ENCODE data around the gene LIM2. TPM values are rescaled to one million over a fixed set of nuclear protein-coding genes. Genes with fewer than 3 reads are reported as not detected.
A peak's percentile ranks its signal among the peaks of the same experiment; 100 is the strongest.

The LIM2 gene
- total and polyA plus RNA-seq, 2 donors from 2014 or later: not detected

- Histone ChIP-seq H3K4me3 (ENCODE audit: low read length in 3 of 3) (no peak overlapping the region), H3K27ac (ENCODE audit: low read depth in 2 of 2, low read length in 2 of 2) (no peak overlapping the region), H3K36me3 (ENCODE audit: control insufficient read depth in 2 of 3, insufficient read depth in 3 of 3, low read length in 3 of 3) (peaks cover 0 to 7% (median 0%) of the 10 kb centered on the region in 3 donors), H3K27me3 (ENCODE audit: control insufficient read depth, insufficient read depth, low read length) (no peaks in the 10 kb centered on the region), H3K9ac (ENCODE audit: low read length in 3 of 3) (no peak overlapping the region), H3K9me3 (ENCODE audit: control insufficient read depth in 2 of 3, insufficient read depth in 1 of 3, low read length in 3 of 3) (no peaks in the 10 kb centered on the region), H3K4me1 (ENCODE audit: control insufficient read depth in 2 of 3, insufficient read depth in 2 of 3, low read depth in 1 of 3, low read length in 3 of 3) (peaks cover 0 to 7% (median 0%) of the 10 kb centered on the region in 3 donors)
- FAIRE-seq (no peak), DNase-seq (peak in 1 of 5 donors; percentile 77)
- intact Hi-C loops (cut with DNase I): no loop called here
- TF ChIP-seq CTCF (IDR thresholded peaks at IDR 0.05; ENCODE audit: borderline replicate concordance, extremely low read depth, insufficient read depth): no peak
Measured at GRCh38 chr19:51341066-51341465, 46.7 kb downstream of the LIM2 start.

GRCh38 chr19:51339687-51340656, 47.8 kb downstream of the LIM2 start:
- TF ChIP-seq CTCF (IDR thresholded peaks at IDR 0.05; ENCODE audit: borderline replicate concordance, extremely low read depth, insufficient read depth): peak; percentile 26
- FAIRE-seq: no peak
- Histone ChIP-seq H3K27ac (ENCODE audit: low read depth in 2 of 2, low read length in 2 of 2) (peak overlapping the region in 1 of 2 donors; percentile 37), H3K27me3 (ENCODE audit: control insufficient read depth, insufficient read depth, low read length) (no peaks in the 10 kb centered on the region), H3K4me1 (ENCODE audit: control insufficient read depth in 2 of 3, insufficient read depth in 2 of 3, low read depth in 1 of 3, low read length in 3 of 3) (peaks cover 0 to 7% (median 0%) of the 10 kb centered on the region in 3 donors), H3K4me3 (ENCODE audit: low read length in 3 of 3) (peak overlapping the region; percentile 63 to 72 (median 69)), H3K9me3 (ENCODE audit: control insufficient read depth in 2 of 3, insufficient read depth in 1 of 3, low read length in 3 of 3) (no peaks in the 10 kb centered on the region), H3K36me3 (ENCODE audit: control insufficient read depth in 2 of 3, insufficient read depth in 3 of 3, low read length in 3 of 3) (no peaks in the 10 kb centered on the region), H3K9ac (ENCODE audit: low read length in 3 of 3) (no peak overlapping the region)
- peak; percentile 97 to 100 (median 99) for DNase-seq
- intact Hi-C loops (cut with DNase I): no loop called here

GRCh38 chr19:51339313-51339686, 48.5 kb downstream of the LIM2 start:
- H3K9me3 ChIP-seq (ENCODE audit: control insufficient read depth in 2 of 3, insufficient read depth in 1 of 3, low read length in 3 of 3): no peaks in the 10 kb centered on the region
- DNase-seq (no peak), FAIRE-seq (no peak)
- no peaks in the 10 kb centered on the region for H3K27me3 ChIP-seq (ENCODE audit: control insufficient read depth, insufficient read depth, low read length)
- H3K4me3 ChIP-seq (ENCODE audit: low read length in 3 of 3): peak overlapping the region; percentile 63 to 72 (median 69)
- no peaks in the 10 kb centered on the region for H3K36me3 ChIP-seq (ENCODE audit: control insufficient read depth in 2 of 3, insufficient read depth in 3 of 3, low read length in 3 of 3)
- peak overlapping the region in 1 of 2 donors; percentile 37 for H3K27ac ChIP-seq (ENCODE audit: low read depth in 2 of 2, low read length in 2 of 2)
- H3K9ac ChIP-seq (ENCODE audit: low read length in 3 of 3): peak overlapping the region in 1 of 3 donors; percentile 47
- intact Hi-C loops (cut with DNase I): no loop called here
- no peak for TF ChIP-seq CTCF (IDR thresholded peaks at IDR 0.05; ENCODE audit: borderline replicate concordance, extremely low read depth, insufficient read depth)
- H3K4me1 ChIP-seq (ENCODE audit: control insufficient read depth in 2 of 3, insufficient read depth in 2 of 3, low read depth in 1 of 3, low read length in 3 of 3): peaks cover 0 to 7% (median 0%) of the 10 kb centered on the region in 3 donors
